PC-9 (cell line): ENCODE measurements around the gene JARID2. TPM values are rescaled to one million over a fixed set of nuclear protein-coding genes. Genes with fewer than 3 reads are reported as not detected.

ENCODE experiments used
- BruUV-seq: library from RNA; stranded (reverse); fragments of 400-500 nt; replicated peaks from 2 replicates; lab custom pipeline; 2021; lab: Mats Ljungman, UMichigan
- CTCF ChIA-PET: fragments of 300-600 bp; sonication (Branson Sonifier 250); formaldehyde crosslinking; loops from one replicate; lab custom pipeline; 2022; ENCODE audit warnings: antibody characterized with exemption; lab: Charles Lee
- POLR2A ChIA-PET: fragments of 300-600 bp; sonication (Branson Sonifier 250); formaldehyde crosslinking; loops from one replicate; lab custom pipeline; 2022; ENCODE audit warnings: antibody characterized with exemption; ENCODE audit not compliant: unreplicated experiment; lab: Charles Lee
- DNase-seq, 2 experiments: peaks; one replicate each; pipeline versions ENCODE4 v3.0.0 to v3.0.0-alpha.2; 2015 to 2022; ENCODE audit warnings: mixed read lengths in 1 of 2
- H2AFZ ChIP-seq: fragments of 200-600 bp; sonication (generic); 2 replicates; pipeline ENCODE4 v1.8.1; 2017; ENCODE audit warnings: antibody characterized with exemption
- H3F3A ChIP-seq: fragments of 200-600 bp; sonication (generic); 2 replicates; pipeline ENCODE4 v1.8.1; 2017; ENCODE audit warnings: antibody characterized with exemption, mild to moderate bottlenecking, low read depth; ENCODE audit not compliant: insufficient read depth
- H3K27ac ChIP-seq: fragments of 200-600 bp; sonication (generic); 2 replicates; pipeline ENCODE4 v1.6.1; 2016; ENCODE audit warnings: mixed run types
- H3K27me3 ChIP-seq: fragments of 200-600 bp; sonication (generic); 2 replicates; pipeline ENCODE4 v1.6.1; 2016; ENCODE audit warnings: low read depth, mixed run types; ENCODE audit not compliant: insufficient read depth
- H3K36me3 ChIP-seq: fragments of 200-600 bp; sonication (generic); 2 replicates; pipeline ENCODE4 v1.6.1; 2016; ENCODE audit warnings: low read depth, mixed run types
- H3K4me1 ChIP-seq: fragments of 200-600 bp; sonication (generic); replicated peaks from 2 replicates; pipeline ENCODE4 v1.6.1; 2016; ENCODE audit warnings: mixed run types; ENCODE audit not compliant: insufficient read depth
- H3K4me2 ChIP-seq: fragments of 200-600 bp; sonication (generic); 2 replicates; pipeline ENCODE4 v1.6.1; 2017; ENCODE audit warnings: mixed run types
- H3K4me3 ChIP-seq: fragments of 200-600 bp; sonication (generic); 2 replicates; pipeline ENCODE4 v1.6.1; 2016; ENCODE audit warnings: mixed run types
- H3K79me2 ChIP-seq: fragments of 200-600 bp; sonication (generic); 2 replicates; pipeline ENCODE4 v1.6.1; 2017; ENCODE audit warnings: low read depth, mixed run types
- H3K9me2 ChIP-seq: fragments of 200-600 bp; sonication (generic); 2 replicates; pipeline ENCODE4 v1.8.1; 2017; ENCODE audit warnings: mild to moderate bottlenecking; ENCODE audit not compliant: insufficient read depth
- H3K9me3 ChIP-seq: fragments of 200-600 bp; sonication (generic); 2 replicates; pipeline ENCODE4 v1.8.1; 2016; ENCODE audit warnings: low read depth; ENCODE audit not compliant: insufficient read depth
- H4K20me1 ChIP-seq: fragments of 200-600 bp; sonication (generic); 2 replicates; pipeline ENCODE4 v1.8.1; 2017; ENCODE audit not compliant: insufficient read depth
- CTCF ChIP-seq: fragments of 200-600 bp; sonication (generic); conservative IDR thresholded peaks from 2 replicates; pipeline ENCODE4 v1.6.1; 2017; ENCODE audit warnings: mixed run types, antibody characterized with exemption, mild to moderate bottlenecking, moderate library complexity
- EZH2 ChIP-seq: fragments of 200-600 bp; sonication (generic); IDR thresholded peaks from 2 replicates; pipeline ENCODE4 v1.8.0; 2017; ENCODE audit warnings: antibody characterized with exemption, low read depth
- intact Hi-C: fragments of 100-400 bp; cut with micrococcal nuclease; formaldehyde crosslinking; loops from one replicate; pipeline ENCODE4 v1.10.0; 2022; ENCODE audit not compliant: unreplicated experiment
- total RNA-seq: library from RNA; stranded (reverse); gene quantifications from 2 replicates; pipeline ENCODE4 v1.2.3, GENCODE V29; 2021

Gene JARID2
- total RNA-seq, 1 experiment from 2014 or later, result 35.0 TPM

DNA sequence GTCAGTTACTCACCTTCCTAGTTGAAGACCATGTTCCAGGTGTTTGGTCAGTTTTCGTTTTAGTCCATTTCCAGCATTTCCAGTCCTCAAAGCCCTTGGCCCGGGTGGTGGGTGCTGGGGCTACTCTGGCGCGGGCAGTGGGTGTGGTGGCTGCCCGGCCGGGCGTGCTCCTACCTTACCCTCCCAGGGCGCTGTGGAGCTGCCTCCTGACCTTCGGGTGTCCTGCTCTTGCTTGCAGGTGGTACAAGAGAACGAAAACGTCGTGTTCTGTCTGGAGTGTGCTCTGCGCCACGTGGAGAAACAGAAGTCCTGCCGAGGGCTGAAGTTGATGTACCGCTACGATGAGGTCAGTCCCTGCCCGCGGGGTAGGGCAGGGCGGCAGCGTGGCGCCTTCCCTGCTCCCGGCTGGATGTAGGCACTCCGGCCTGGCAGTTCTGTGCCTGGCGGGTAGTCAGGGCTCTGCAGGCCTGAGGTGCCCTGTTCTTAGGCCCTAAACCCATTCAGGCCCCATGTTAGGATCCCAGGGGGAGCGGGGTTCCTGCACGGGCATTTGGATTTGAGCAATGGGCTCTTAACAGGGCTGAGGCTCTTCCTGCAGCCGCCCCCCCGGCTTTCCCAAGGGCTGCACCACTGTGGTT, 271.2 kb downstream of the JARID2 start:
- Histone ChIP-seq H3K9me2 (no peaks in the 10 kb centered on the region), H3K79me2 (no peaks in the 10 kb centered on the region), H3K4me2 (no peak overlapping the region), H2AFZ (no peak overlapping the region), H3K4me3 (no peak overlapping the region), H3K4me1 (no peaks in the 10 kb centered on the region), H4K20me1 (no peaks in the 10 kb centered on the region), H3F3A (no peaks in the 10 kb centered on the region), H3K9me3 (no peaks in the 10 kb centered on the region), H3K36me3 (peaks cover 12% of the 10 kb centered on the region; the same call in 1 of the 2 replicates), H3K27ac (no peak overlapping the region), H3K27me3 (no peaks in the 10 kb centered on the region)
- DNase-seq, result no peak
- TF ChIP-seq EZH2, result no peak
- TF ChIP-seq CTCF, result no peak
- intact Hi-C loops, result no loop called here
- BruUV-seq, result no TSS peak
- CTCF ChIA-PET, result no interaction called here
- POLR2A ChIA-PET, result no interaction called here

DNA sequence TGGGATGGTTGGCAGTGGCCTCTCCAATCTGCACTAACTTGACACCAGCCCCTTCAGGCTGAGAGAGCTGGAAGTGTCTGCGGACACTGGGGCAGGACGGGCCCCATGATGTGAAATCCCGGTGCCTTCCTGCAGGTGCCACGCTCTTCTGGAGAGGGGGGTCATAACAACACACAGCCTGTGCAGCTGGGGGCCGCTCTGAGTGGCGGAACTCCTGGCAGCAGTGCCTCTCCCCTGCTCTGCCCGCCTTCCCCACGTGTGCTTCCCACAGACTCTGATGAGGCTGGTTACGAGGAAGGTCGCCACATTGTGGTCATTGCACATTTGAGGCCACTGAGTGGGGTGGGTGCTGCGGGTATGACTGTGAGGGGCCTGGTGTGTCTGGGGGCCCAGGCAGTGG, 271.7 kb downstream of the JARID2 start:
- H2AFZ ChIP-seq, result no peak overlapping the region
- intact Hi-C loops, result no loop called here
- no peak for DNase-seq
- TF ChIP-seq EZH2 (no peak), CTCF (no peak)
- H3K27ac ChIP-seq, result no peak overlapping the region
- H3K79me2 ChIP-seq, result no peaks in the 10 kb centered on the region
- no peaks in the 10 kb centered on the region for H3K9me2 ChIP-seq
- no peak overlapping the region for H3K4me3 ChIP-seq
- no peaks in the 10 kb centered on the region for H3K27me3 ChIP-seq
- H3K9me3 ChIP-seq, result no peaks in the 10 kb centered on the region
- H3K4me1 ChIP-seq, result no peaks in the 10 kb centered on the region
- CTCF ChIA-PET, result no interaction called here
- H3K36me3 ChIP-seq, result peaks cover 12% of the 10 kb centered on the region; the same call in 1 of the 2 replicates
- H4K20me1 ChIP-seq, result no peaks in the 10 kb centered on the region
- no TSS peak for BruUV-seq
- no peaks in the 10 kb centered on the region for H3F3A ChIP-seq
- no peak overlapping the region for H3K4me2 ChIP-seq
- POLR2A ChIA-PET, result no interaction called here

- Histone ChIP-seq H3K36me3 (peaks cover 12% of the 10 kb centered on the region; the same call in 1 of the 2 replicates), H3K9me2 (no peaks in the 10 kb centered on the region), H4K20me1 (no peaks in the 10 kb centered on the region), H3F3A (no peaks in the 10 kb centered on the region), H3K4me1 (no peaks in the 10 kb centered on the region), H3K4me2 (no peak overlapping the region), H3K27ac (no peak overlapping the region), H2AFZ (no peak overlapping the region), H3K4me3 (no peak overlapping the region), H3K79me2 (no peaks in the 10 kb centered on the region), H3K27me3 (no peaks in the 10 kb centered on the region), H3K9me3 (no peaks in the 10 kb centered on the region)
- no peak for DNase-seq
- ChIA-PET CTCF (no interaction called here), POLR2A (no interaction called here)
- no TSS peak for BruUV-seq
- intact Hi-C loops, result no loop called here
- TF ChIP-seq CTCF, result no peak
- no peak for TF ChIP-seq EZH2
Measured at GRCh38 chr6:15518057-15518456, 272.2 kb downstream of the JARID2 start.
